HG03565 (cell line): Measurements from ENCODE around the gene IGSF22.

Source experiments
- ATAC-seq: cut with Tn5 transposase; IDR thresholded peaks from one replicate; pipeline ENCODE4 v1.9.1; 2021; ENCODE audit warnings: mild to moderate bottlenecking, moderate library complexity; ENCODE audit not compliant: unreplicated experiment

The IGSF22 gene

GRCh38 chr11:18714443-18714780, 11.6 kb downstream of the IGSF22 start:
- ATAC-seq = no peak

DNA sequence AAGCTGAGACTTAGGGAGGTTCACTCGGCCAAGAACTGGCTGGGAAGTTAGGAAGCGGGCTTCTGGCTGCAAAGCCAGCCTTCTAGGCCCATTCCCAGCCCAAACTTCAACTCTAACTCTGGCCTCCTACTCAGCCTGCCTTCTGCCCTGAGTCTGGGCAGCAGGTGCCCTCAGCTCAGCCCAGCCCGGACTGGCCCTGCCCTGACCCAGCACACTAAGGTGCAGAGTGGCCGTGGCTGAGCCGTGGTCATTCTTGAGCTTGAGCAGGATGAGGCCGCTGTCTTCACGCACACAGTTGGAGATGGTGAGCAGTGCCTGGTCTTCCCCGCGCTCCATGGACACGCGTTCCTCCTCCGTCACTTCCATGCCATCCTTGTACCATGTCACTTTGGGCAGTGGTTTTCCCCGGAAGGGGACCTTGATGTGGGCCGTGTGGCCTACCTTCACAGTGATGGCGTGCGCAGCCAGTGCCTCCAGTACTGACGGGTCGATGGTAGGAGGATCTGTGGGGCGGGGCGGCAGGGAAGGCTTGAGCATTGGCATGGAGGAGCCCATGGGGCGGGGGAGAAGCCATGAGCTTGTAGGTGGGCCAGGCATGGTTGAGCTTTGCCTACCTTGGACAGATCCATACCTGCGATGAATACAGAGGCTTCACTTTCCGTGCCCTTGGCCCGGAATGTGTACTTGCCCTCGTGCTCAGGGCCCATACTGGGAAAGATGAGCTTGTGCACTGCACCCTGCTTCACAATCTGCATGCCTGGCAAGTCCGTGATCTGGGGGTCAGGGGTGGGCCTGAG, 12.1 kb downstream of the IGSF22 start:
- no peak for ATAC-seq

DNA sequence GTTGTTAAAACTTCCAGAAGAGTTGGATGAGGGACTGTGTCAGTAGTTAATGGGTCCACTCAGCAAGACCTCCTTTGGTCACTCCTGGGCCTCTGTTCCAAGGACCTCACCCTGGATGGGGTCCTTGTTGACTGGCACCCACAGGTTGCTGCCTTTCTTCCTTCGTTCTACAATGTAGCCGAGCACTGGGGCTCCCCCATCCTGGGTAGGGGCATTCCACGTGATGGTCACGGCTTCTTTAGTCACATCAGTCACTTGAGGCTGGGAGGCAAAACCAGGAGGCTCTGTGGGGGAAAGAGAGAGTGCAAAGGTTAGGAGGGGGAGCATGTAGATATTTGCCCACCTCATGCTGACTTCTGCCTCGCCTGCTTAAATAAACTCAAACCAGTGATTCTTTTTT, 15.4 kb downstream of the IGSF22 start:
- no peak for ATAC-seq

DNA sequence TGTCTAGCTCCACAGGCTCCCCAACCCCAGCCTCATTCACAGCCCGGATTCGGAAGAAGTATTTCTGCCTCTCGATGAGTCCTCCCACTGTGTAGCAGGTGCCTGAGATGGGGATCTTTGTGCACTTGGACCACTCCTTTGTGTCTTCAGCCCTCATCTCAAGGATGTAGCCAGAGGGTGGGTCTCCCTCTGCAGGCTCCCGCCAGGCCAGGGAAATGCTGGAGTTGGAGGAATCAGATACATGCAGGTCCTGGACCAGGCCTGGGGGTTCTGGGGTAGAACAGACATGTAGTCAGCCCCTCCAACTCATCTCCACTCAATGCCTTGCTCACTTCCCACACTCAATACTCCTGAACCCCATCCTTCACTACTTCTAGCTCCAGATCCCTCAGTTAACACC, 16.6 kb downstream of the IGSF22 start:
- no peak for ATAC-seq

DNA sequence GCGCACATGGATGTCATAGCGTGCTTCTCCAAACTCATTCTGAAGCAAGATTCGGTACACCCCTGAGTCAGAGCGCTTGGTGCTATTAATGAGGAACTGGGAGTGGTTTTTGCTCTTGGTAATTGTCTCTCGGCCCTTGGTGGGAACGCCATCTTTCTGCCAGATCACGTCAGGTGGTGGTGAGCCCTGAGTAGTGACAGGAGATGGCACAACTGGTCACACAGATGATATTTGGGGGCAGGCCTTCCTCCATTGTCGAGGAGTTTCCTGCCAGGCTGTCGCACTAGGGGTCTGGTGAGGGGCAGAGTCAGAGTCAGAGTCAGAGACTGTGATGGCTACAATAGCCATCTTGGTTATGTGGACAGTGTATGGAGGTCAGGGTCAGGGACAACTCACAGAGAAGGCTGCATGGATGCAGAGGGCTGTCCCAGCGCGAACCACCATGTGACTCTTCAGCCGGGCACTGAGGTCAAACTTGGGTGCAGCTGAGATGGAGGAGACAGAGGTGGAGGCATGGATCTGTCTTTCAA, 18.1 kb downstream of the IGSF22 start:
- no peak for ATAC-seq

DNA sequence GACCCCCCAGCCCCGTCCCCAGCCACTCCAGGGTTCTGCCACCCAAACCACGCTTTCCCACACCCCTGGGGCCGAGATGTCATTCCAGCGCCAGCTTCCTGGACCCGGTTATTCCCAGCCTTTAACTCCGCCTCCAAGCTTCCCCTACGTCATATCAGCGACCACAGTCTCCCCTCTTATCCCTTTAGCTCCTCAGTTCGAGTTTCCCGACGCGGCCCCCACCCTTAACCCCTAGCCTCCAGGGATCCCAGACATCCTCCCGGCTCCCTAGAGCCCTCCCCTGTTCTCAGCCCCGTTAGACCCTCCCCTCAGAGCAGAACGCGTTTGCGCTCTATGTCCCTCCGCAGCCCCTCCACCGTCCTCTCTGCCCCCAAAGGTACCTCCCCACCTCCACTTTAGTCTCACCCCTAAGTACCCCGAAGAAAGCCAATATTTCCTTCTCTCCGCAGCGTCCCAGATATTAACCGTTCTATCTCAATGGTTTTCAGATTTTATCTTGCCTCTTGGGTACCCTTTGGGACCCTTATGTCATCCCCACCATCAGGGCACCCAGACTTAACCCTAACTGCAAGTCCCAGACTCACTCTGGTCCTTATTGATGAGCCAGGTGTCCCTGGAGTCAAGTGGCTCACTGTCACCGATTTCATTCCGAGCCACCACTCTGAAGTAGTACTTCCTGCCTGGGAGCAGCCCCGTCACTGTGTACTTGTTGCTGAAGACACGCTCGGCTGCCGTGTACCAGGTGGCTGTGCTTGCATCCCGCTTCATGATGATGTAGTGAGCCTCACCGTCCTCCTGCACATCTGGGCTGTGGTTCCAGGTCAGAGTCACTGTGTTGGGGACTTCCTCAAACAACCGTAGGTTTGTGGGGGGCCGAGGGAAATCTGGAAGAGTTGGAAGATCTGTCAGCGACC, 19.4 kb downstream of the IGSF22 start:
- ATAC-seq = no peak

GRCh38 chr11:18705651-18706281, 20.2 kb downstream of the IGSF22 start:
- ATAC-seq = no peak

DNA sequence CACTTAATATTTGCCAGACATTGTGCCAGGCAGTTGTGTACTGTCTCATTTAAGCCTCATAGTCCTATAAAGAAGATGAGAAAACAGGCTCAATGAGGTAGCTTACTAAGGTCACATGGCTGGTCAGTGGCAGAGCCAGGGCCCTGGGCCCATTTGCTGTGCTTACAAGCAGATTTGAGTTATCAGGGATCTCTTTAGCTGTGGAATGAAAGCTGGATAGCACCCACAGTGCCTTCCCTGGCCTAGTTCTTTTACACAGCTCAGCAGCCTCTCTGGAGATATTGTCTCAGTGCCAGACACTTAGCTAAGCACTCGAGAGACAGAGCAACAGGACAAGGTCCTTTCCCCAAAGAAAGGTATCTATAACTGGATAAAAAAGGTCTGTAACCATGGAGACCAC, 21.3 kb downstream of the IGSF22 start:
- ATAC-seq = no peak

DNA sequence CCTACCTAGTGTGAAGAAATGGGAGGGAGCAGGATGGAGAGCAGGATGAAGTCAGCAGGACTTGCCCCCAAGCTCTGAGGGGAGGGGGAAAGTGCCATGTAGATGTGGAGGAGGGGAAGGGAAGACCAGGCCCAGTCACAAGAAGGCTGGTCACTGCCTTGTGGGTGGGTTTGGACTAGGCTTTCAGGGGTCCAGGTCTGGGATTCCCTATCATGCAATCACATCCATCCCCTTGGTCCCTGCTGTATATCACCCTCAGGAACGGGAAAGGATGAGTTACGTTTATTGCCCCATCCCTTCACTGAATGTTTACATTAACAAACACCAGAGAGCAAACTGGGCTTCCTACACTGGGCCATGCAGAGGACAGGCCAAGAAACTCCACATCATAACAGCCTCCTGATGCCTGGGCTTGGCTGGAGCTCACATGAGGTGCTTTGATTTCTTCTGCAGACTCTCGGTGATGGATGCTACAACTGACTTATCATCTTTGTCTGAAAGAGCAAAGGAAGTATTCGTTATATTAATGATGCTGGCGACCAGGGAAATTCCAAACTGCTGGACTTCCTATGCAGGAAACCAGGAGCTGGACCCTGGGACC, 21.8 kb downstream of the IGSF22 start:
- ATAC-seq = no peak

GRCh38 chr11:18703001-18703763, 22.8 kb downstream of the IGSF22 start:
- ATAC-seq = no peak

DNA sequence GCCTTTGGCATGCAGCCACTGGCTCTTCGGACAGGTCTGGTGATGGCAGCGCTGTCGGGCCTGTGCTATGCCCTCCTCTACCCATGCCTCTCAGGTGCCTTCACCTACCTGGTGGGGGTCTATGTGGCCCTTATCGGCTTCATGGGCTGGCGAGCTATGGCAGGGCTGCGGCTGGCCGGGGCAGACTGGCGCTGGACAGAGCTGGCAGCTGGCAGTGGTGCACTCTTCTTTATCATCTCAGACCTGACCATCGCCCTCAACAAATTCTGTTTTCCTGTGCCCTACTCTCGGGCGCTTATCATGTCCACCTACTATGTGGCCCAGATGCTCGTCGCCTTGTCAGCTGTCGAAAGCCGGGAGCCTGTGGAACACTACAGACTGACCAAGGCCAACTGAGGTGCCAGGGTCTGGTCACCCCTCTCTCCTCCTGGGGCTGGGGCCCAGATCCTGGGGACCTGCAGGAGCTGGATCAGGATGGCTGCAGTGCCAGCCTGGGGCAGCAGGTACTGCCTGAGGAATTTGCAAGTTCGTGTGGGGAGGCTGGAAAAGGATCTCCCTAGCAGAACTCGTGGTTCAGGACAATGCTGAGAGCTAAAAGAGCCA, 24.3 kb downstream of the IGSF22 start:
- ATAC-seq = no peak

DNA sequence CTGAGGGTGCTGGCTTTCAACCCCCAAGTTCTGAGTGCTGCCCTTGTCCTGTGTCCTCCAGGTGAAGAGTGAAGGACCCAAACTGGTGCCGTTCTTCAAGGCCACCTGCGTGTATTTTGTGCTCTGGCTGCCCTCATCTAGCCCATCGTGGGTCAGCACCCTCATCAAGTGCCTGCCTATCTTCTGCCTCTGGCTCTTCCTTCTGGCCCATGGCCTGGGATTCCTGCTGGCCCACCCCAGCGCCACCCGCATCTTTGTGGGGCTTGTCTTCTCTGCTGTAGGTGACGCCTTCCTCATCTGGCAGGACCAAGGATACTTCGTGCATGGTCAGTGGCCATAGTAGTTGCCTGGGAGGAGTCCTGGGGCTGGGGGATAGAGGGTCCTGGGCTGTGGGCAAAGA, 25.1 kb downstream of the IGSF22 start:
- ATAC-seq = no peak

- ATAC-seq = no peak
Measured at GRCh38 chr11:18700375-18700774, 25.6 kb downstream of the IGSF22 start.

GRCh38 chr11:18699848-18700261, 26.1 kb downstream of the IGSF22 start:
- no peak for ATAC-seq

GRCh38 chr11:18699269-18699596, 26.8 kb downstream of the IGSF22 start:
- no peak for ATAC-seq

DNA sequence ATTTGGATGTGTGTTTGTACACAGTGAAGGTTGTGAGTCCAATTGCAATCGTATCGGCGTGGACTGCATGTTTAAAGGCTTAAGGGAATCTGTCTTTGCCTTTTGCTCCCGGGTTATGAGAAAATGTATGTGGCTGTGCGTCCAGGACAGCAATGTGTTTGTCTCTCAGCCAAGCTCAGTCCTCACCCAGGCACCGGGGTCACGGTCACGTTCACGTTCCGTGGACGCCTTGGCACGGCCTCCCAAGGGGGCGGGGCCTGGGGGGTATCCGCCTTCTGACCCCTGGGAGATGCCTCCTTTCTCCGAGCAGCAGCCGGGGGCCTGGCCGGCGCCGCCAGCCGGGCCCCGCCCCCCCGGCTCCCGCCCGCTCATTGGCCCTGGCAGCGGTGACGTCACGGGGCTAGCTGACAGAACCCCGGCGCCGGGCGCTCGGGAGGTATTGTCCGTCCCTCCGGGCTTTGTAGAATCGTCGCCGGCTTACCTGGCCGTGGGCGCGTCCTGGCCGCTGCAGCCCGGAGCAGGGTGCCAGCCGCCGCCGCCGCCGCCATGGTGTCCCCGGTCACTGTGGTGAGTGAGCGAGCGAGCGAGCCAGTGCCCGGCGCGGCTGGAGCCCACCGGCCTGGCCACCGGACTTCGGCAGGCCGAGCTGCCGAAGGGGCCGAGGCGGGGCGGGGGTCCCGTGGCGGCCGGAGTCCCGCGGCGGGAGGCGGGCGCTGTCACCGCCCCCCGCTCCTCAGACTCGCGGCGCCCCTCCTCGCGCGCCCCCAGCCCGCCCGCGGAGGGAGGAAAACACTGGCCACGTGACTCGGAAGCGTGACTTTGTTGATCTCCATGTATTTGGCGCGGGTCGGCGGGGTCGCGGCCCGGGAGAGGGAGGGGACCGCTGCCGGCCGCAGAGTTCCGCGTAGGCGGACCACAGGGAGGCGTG, 27.4 kb downstream of the IGSF22 start, which contains the start of gene TMEM86A:
TMEM86A (plus strand) TSS at position 439 of the 928 bp plus-strand sequence; CDS start at position 547, 108 bp downstream.
- peak; percentile 94 for ATAC-seq

GRCh38 chr11:18697576-18697975, 28.4 kb downstream of the IGSF22 start:
- ATAC-seq = no peak

GRCh38 chr11:18696638-18697225, 29.3 kb downstream of the IGSF22 start:
- no peak for ATAC-seq
